HG02938 (cell line): ENCODE results near the gene ZNF79.
A peak's percentile ranks its signal among the peaks of the same experiment; 100 is the strongest.

ENCODE experiments used
- ATAC-seq: cut with Tn5 transposase; IDR thresholded peaks from one replicate; pipeline ENCODE4 v1.9.1; 2021; ENCODE audit warnings: mild to moderate bottlenecking, moderate library complexity; ENCODE audit not compliant: unreplicated experiment

The ZNF79 gene

DNA sequence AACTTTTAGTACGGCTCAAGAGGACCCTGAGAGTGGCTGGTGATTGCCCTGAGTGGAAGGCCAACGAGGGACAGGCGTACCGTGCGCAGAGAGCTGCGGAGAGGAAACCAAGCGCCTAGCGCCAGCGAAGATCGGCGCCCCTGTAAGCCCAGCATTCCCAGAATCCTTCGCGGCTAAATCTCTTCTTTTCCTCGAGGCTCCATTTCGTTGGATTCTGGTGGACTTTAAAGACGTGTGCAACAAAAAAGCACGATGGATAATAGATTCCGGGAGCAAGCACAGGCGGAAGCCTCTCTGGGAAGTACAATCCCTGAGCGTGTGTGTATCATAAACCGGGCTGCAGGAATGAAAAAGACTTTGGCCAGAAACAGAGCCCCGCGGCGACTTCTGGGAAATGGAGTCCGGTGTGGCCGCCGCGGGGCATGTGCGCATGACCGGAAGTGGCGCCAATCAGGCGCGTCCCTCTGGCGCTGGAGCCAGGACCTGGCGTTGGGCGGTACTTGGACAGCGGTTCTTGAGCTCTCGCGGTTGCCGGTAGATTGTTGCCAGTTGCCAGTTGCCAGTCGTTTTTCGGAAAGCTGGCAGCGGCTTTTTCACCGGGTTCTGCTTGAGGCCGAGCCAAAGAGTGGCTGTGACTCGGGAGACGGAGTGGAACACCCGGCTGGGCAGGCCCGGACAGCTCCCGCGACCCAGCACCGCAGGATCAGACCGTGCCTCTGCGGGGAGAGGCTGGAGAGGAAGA, at the start of gene ZNF79:
TSS of gene ZNF79 (plus strand) at position 449 of the 742 bp plus-strand sequence. CDS start 406 bp downstream, outside the sequence.
- ATAC-seq, result peak; percentile 71

DNA sequence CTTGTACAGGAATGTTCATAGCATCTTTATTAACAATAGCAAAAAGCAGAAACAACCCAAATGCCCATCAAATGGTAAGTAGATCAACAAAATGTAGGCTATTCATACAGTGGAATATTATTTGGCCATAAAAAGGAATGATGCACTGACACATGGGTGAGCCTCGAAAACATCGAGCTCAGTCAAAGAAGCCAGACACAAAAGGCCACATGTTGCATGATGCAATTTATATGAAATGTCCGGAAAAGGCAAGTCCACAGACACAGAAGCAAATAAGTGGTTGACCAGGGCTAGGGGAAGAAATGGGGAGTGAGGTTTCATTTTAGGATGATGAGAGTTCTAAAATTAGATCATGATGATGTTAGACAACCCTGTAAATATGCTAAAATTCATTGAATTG, 43.7 kb upstream of the ZNF79 start:
- no peak for ATAC-seq

DNA sequence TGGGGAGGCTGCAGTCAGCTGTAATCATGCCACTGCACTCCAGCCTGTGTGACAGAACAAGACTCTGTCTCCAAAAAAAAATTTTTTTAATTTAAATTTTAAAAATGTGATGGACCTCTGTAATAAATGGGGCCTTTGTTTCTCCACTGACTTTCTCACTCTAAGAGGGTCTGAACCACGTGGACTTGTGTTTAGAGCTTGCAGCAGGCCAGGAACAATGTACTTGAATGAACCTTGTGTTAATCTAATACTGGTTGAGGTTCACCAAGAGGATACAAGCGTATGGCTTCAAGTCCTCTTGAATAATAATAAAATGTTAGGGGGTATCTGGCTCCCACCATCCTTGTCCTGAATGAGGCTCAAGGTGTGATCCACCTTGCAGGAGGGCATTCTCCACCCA, 41.6 kb upstream of the ZNF79 start:
- ATAC-seq, result no peak

DNA sequence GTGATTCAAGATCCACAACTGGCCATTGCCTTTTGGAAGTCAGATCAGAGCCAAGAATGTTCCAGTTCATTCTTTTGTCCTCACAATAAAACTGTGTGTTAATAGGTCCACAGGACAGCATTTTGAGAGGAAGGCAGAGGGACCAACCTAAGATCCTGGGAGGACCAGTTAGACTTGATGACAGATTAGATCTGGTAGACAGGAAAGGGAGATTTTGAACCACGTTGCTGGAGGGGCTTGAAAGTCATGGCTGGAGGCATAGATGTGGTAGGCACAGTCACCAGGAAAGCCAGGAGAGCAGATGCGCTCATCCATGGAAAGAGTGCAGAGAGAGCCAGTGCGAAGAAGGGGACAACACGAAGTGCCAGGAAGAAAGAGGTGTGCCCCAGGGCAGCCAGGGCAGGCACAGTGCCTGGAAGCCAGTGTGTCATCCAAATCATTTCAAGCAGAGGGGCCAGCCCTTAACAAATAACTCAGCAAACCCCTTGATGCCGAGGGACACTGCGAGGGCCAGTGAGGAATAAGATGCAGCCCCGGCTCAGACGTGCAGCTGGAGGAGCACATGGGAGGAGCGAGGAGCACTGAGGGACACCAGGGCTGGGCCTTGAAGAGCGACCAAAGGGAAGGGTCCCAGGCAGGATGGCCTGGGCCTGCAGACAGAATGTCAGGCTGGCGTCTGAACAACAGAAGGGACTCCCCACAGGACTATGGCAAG, 40.0 kb upstream of the ZNF79 start:
- ATAC-seq, result no peak

DNA sequence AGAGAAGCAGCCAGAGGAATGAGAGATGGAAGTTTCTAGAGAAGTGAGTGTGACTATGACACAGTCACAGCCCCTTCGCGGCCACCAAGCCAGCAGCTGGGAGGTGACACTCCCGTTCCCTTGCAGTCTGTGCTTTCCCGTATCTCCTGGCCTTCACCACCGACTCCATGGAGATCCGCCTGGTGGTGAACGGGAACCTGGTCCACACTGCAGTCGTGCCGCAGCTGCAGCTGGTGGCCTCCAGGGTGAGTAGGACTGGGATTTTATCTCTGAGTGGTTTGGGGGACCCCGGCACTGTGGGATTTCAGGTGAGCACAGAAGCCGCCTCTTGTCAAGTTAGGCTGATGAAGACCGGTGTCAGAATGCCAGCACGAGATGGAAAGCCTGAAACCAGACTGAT, 39.3 kb upstream of the ZNF79 start:
- no peak for ATAC-seq

DNA sequence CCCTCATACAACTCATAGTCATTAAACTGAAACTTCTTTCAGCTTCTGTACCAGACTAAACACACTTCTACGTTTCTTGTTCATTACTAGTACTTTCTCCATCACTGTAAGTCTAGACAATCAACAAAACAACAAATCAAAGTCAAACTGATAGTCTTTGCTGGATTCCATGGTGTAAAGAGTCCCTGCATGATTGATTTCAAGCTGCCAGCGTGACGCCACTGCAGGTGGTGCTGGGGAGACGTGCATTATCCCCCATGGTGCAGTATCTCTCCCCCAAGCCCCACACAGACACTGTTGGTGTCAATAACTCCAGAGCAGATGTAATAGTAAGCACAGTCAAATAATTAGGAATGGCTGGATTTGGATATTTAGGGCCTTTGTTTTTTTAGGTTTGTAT, 37.9 kb upstream of the ZNF79 start:
- no peak for ATAC-seq

DNA sequence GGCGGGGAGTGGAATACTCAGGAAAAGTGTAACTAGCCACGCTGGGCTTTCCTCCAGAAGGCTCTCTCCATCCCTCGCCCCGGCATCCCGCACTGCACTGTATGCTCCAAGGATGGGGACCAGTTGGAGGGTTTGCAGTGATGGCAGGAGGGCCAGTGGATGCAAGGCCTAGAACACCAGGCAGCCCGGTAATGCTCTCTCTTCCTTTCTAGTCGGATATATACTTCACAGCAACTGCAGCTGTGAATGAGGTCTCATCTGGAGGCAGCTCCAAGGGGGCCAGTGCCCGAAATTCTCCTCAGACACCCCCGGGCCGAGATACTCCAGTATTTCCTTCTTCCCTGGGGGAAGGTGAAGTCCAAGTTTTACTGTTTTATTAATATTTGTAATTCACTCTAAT, 37.2 kb upstream of the ZNF79 start:
- ATAC-seq, result no peak

DNA sequence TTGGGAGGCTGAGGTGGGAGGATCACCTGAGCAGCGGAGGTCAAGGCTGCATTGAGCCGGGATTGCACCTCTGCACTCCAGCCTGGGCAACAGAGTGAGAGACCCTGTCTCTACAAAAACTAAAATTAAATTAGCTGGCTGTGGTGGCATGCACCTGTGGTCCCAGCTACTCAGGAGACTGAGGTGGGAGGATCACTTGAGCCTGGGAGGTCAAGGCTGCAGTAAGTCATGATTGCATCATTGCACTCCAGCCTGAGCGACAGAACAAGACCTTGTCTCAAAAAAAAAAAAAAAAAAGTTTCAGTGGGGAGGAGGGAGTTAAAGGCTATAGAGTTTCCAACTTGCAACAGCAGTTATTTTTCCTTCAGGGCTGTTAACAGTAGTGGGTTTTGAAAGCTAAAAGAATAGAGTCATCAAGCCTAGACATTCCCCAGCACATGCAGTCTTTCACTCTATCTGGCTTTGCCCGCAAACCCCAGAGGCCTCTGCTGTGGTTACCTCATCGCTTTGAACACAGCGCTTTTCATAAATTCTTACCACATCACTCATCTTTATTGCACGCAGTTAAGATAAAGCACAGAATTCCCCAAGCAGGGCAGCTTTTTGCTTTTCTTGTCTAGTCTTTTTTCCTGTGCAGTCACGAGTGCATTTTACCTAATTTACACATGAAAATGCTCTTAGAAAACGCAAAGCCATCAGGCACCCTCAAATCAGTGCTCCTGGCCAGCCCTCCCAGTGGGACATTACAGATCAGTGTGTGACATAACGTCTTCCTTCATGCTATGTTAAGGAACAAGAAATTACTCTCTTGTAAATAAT, 35.9 kb upstream of the ZNF79 start:
- ATAC-seq, result peak; percentile 70

DNA sequence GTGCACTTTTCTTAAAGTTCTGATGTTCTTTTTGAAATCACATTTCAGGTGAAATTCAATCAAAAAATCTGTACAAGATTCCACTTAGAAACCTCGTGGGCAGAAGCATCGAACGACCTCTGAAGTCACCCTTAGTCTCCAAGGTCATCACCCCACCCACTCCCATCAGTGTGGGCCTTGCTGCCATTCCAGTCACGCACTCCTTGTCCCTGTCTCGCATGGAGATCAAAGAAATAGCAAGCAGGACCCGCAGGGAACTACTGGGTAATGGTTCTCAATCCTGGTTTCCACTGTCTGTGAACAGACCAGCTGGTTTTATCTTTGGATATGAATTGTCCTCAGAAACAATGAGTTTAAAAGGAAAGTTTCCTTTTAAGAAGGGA, 35.3 kb upstream of the ZNF79 start:
- no peak for ATAC-seq

DNA sequence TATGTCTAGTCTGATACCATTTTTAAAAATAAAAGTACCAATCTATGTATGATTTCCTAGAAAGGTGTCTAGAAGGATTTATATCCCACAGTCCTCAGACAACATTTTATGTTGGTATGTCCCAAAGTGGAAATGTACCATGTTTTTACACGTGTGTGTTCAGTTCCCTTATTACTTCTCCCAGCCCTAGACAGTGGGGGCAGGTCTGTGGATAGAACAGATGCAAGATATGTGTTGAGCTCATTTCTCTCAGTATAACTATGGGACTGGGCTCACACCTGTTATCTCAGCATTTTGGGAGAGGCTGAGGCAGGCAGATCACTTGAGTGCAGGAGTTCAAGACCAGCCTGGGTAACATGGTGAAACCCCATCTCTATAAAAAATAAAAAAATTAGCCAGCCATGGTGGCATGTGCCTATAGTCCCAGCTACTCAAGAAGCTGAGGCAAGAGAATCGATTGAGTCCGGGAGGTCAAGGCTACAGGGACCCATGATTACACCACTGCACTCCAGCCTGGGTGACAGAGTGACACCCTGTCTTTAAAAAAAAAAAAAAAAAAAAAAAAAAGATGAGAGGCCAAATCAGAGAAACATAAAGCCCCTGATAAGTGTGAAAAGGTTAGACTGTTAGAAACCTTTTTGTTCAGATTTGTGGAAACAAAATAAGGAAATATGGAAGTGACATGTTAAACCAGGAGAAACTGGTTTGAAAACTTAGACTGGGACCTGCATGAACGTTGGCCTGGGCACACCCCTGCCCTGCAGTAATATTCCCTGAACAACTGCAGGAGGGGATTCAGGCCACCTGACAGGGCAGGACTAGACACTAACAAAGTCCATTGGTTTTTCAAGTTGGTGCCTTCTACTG, 34.6 kb upstream of the ZNF79 start:
- ATAC-seq, result no peak

DNA sequence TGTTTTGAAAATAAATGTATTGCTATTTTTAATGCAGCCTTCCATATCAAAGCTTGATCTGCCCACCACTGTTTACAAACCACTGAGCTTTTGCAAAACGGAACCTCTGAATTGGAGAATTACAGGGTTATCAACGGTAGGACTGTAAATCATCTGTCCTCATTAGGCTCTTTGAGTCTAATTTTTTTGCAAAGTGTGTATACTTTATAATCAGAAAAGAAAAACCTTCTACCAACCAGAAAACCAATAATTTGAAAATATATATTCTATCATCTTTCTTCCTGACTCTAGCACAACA, 34.0 kb upstream of the ZNF79 start:
- ATAC-seq, result no peak

DNA sequence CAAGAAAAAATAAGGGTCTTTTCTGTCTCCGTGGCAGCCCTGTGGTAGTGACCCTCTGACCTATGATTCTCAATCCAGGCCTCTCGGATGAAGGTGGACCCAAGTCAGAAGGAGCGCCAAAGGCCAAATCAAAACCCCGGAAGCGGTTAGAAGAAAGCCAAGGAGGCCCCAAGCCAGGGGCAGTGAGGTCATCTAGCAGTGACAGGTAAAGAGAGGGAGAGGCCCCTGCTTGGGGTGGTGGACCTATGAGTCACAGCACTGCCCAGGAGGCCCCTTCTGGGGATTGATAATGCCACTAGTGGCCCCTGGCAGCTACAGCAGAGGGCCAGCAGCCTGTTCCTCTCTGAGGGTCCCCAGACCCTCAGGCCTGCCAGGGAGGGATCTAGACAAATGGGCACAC, 33.6 kb upstream of the ZNF79 start:
- no peak for ATAC-seq

DNA sequence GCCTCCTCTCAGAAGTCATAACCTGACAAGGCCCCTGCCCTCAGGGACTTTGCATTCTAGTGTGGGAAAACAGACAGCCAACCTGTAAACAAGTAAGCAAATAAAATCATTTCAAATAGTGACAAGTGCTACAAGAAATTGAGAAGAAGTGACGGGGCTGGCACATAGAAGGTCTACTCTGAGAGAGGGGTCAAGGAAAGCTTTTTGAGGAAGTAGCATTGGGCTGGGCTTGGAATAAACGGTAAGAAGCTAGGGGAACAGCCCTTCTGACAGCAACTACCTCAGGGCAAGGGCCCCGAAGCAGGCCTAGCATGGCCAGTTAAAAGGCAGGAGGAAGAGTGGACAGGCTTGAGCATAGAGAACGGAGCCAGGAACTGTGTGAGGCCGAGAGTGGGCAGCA, 32.0 kb upstream of the ZNF79 start:
- ATAC-seq, result no peak

DNA sequence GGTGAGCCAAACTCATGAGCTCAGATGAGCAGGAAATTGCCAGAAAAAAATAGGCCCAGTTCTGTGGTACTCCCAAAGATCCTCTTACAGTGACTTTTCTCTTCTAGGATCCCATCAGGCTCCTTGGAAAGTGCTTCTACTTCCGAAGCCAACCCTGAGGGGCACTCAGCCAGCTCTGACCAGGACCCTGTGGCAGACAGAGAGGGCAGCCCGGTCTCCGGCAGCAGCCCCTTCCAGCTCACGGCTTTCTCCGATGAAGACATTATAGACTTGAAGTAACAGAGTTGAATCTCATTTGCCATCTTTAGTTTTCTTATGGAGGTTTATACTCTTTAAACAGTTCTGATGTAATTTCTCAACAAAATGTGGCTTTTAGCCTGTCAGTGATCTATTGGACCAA, 31.2 kb upstream of the ZNF79 start:
- ATAC-seq, result no peak

DNA sequence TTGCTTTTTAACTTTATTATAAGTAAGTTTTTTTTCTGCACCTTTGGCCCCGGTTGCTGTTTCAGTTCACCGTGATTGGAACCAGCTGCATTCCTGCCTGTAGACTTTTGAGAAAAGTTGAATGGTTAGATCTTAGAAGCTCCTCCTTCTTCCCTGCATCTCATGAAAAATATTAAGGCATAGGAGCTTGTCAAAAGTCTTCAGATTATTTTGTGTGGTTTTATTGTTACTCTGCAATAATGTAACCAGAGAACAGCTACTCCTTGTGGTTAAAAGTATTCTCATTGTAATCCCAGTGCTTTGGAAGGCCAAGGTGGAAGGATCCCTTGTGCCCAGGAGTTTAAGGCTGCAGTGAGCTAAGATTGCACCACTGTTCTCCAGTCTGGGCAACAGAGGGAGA, 30.5 kb upstream of the ZNF79 start:
- no peak for ATAC-seq

DNA sequence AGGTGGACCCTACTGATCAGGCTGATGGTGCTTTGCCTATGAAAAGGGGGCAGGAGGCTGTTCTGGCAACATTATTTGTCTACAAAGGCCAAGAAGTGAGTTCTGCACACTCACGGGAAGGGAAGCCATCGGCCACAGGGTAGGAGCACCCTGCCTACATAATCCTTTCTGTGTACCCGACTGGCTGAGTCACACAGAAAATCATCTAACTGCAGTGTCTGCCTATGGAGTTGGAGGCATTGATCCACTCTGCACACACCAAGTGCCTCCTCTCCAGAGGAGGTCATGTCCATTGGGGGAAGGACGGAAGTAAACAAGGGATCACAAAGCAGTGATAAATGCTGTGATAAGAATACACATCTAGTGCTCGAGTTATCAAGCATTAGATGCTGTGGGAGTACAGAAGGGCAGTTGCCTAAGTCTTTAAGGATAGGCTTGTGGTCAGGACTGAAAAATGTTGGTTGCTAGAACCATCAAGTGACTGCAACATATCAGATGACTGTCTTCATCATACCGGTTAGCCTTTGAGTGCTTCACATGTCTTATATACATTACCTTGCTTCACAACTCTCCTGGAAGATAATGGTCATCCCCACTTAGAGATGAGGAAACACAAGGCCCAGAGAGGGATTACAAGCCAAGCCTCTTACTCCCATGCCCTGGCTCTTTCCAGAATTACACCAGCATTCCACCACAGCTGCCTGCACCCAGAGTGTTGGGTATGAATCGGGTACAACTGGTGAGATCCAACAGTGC, 28.5 kb upstream of the ZNF79 start:
- no peak for ATAC-seq

DNA sequence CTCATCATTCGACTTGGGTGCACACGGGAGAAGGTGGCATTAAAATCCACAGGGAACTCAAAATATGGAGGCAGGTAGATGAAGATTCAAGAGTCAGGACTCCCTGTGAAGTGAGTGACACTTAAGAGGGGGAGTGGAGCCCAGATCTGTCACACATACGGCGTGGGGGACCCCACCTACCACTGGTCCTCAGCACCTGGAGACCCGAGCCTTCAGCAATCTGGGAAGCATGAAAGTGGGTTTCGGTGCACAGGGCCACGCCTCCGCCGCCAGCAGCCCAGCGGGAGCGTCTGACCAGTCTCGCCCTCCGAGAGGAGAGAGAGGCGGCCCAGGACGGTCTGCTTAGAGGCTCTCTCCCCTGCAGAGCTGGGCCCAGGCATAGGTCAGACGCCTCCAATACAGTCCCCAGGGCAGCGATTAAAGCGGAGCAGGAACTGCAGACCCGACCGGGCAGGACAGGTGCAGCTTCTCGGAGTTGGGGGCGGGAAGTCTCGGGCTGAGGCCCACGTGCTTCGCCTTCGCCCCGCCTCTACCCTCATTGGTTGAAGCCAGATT, 27.9 kb upstream of the ZNF79 start:
- ATAC-seq, result peak; percentile 7

DNA sequence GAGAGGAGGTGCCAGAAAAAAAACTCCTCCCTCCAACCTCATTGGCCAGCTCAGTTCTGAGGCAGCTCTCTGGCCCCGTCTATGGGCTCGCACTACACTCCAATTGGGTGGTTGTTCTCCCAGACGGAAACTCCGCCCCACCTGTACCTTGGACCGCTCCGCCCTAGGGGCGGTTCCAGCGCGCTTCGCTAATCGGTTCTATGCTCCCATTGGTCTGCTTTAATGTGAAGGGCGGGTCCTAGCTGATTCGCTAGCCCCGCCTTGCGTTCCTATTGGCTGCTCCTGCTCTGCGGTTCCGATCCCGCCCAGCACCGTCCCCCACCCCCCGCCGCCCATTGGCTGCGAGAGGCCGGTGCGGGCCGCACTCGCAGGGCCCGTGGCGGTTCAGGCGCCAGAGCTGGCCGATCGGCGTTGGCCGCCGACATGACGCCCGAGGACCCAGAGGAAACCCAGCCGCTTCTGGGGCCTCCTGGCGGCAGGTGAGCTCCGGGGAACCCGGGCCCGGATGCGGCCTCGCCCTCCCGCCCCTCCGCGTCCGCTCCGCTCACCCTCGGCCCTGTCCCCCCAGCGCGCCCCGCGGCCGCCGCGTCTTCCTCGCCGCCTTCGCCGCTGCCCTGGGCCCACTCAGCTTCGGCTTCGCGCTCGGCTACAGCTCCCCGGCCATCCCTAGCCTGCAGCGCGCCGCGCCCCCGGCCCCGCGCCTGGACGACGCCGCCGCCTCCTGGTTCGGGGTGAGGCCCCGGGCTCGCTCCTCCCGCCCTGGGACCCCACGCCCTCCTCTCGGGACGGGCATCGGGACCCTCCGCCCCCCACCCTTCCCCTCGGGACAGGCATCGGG, 27.2 kb upstream of the ZNF79 start, which contains the start of gene SLC2A8:
TSS of gene SLC2A8 (plus strand) at position 362 of the 838 bp plus-strand sequence. CDS start at position 424, 62 bp downstream.
- peak; percentile 95 for ATAC-seq
